Heart left ventricle (tissue), 13 donors: Measurements from ENCODE around the gene NR3C2.

Source experiments
- POLR2A ChIP-seq, 2 donors: fragments of 450-650 bp; IDR thresholded peaks; one replicate each; pipeline ENCODE4 v1.6.1; 2017; ENCODE audit warnings: antibody characterized with exemption in 2 of 2, mild to moderate bottlenecking in 2 of 2, moderate library complexity in 2 of 2
- TF ChIP-seq, protein P1 (sequence below), 12 donors: fragments of 200-600 bp; sonication (generic) in 4 of 12; IDR thresholded peaks; one replicate each; pipeline versions ENCODE4 v1.5.0 to v1.8.0; 2018 to 2022; ENCODE audit warnings: antibody characterized with exemption in 12 of 12, mild to moderate bottlenecking in 5 of 12
- donor health status: ischemic (EF 13 %, LVEDD 7.1; RV severe dilation, severe dysfunction).
- donor health status: DM: no; HTN: yes; CAD: no.
- donor health status: DM: no; HTN: no; CAD: no.
- donor health status: ischemic (EF 25% LVEDD 6.9; RV normal size, moderate dysfunction).
- donor health status: ischemic (EF 25% LVEDD 5.7; RV mildly dilated, moderate dysfunction).
- donor health status: ischemic (EF 35%, LVEDD 5.7; RV mildly dilated, moderate dysfunction).
- donor health status: nonischemic (EF 11% LVEDD 7.7; RV severe dilation, severe dysfunction).
- donor health status: DM: yes; HTN: yes; CAD: no.
- donor health status: PGD.
- donor health status: ischemic (EF 29% LVEDD 5.4; RV normal size, mild dysfunction).
- donor health status: nonischemic (EF 23%, LVEDD 6.1; RV moderate dilation, normal function).

DNA sequence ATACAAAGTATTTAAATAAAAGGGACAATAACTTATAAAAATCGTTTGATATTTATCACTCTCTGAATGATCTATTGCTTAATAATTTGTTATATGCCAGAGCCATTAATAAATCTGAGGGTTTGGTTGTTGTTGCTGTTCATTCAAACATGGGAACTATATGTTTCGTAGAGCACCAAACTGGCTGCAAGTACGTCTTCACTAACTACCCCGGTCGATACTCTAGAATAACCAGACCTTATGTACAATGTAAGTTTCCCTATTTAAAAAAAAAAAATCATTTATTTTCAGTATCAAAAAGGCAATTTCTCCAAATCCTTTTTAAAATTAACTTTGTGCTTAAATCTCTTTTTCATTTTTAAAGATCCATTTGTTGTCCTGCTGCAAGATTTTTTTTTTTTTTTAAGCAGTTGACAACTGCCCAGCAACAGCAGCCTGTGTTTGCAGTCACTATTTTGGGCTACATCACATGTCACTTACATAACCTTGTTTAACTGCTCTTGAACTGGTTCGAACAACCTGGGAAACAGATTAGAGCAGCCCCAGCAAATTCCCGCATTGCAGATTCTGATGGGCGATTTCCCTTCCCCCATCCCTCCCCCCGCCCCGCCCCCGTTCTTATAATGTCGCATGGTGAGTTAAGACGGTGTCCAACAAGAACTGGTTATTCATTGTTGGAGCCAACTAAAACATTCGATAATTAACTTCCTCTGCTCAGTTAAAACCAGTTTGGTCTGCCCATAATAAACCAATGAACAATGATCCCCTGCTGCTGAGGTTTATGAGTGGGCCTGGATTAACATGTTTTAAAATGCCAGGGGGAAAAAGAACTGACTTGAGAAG, 238.9 kb downstream of the NR3C2 start:
- TF ChIP-seq, protein P1, sequence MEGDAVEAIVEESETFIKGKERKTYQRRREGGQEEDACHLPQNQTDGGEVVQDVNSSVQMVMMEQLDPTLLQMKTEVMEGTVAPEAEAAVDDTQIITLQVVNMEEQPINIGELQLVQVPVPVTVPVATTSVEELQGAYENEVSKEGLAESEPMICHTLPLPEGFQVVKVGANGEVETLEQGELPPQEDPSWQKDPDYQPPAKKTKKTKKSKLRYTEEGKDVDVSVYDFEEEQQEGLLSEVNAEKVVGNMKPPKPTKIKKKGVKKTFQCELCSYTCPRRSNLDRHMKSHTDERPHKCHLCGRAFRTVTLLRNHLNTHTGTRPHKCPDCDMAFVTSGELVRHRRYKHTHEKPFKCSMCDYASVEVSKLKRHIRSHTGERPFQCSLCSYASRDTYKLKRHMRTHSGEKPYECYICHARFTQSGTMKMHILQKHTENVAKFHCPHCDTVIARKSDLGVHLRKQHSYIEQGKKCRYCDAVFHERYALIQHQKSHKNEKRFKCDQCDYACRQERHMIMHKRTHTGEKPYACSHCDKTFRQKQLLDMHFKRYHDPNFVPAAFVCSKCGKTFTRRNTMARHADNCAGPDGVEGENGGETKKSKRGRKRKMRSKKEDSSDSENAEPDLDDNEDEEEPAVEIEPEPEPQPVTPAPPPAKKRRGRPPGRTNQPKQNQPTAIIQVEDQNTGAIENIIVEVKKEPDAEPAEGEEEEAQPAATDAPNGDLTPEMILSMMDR (IDR thresholded peaks at IDR 0.05) = no peak
- TF ChIP-seq POLR2A (IDR thresholded peaks at IDR 0.05) = no peak
